D341Med (cell line): Measurements from ENCODE around the gene MRPL12.
"Not testable (repeated sequence)": the region's sequence is repeated elsewhere in the genome, so short reads cannot be mapped to it uniquely, and the experiment has no call there.

Experiments used
- DNase-seq: peaks from one replicate; pipeline ENCODE4 v3.0.0; 2012; ENCODE audit warnings: low spot score

The MRPL12 gene

DNA sequence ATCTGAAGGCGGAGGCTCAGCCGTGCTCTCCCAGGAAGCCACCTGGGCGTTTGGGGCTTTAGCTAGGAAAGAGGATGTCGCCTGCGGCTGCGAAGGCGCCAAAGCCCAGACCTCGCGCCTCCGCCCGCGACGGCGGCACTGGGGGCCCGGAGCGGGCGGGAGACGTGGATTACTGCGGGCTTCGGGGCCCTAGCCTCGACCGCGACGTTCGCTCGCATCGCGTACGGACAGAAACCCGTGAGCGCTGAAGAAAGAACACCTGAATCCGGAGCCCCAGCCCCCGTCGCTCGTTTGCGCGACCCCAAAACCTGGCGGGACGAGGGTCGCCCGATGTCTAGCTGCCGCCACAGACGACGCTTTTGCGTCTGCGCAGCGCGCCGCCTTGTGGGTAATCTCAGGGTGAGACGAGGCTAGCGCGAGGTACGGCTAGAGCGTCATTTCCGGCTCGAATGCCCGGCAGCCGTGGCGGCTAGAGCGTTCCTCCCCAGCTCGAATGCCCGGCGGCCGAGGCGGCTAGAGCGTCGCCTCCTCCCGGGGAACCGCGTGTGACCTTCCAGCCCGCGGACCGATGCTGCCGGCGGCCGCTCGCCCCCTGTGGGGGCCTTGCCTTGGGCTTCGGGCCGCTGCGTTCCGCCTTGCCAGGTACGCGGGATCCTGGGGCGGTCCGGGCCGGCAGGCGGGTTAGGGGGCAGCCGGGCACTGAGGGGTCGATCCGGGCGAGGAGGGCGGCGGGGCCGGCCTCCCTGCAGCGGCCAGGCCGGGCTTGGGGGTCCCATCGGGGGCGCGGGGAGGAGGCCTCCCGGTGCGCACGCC, at the start of gene MRPL12:
Gene MRPL12, plus strand, starts transcription at position 434 of the 813 bp plus-strand sequence. Its CDS starts 135 bp downstream, at position 569.
- peak; percentile 99 for DNase-seq

DNA sequence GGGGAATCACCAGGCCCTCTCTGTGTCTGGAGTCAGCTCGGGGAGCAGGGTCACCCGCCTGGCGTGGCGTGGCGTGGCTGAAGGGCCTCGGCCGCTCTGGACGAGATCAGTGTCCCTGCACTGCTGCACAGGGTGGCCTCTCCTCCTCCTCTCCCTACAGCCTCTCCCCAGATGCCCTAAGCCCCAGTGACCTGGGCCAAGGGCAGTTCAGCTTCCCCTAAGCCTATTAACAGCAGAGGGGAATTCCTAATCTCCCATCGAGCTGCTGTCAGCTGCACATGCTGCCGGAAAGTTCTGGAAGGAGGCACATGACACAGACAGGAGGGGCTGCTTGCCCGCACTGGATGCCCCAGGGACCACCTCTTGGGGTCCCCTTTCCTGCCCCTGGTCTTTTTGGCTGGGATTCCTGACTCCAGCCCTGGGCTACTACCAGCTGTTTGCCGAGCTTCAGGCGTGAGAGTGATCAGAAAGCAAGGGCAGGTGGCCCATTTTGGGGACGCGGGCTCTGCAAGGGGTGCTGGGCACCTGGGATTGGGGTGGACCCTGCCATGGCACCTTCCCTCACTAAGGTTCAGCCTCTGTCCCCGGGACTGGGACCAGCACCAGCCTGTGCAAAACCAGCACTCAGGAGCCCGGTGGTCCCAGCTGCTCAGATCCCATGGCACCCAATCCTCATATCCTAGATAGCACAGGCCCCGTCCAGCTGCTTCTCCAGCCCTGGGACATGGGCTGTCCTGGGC, 47.6 kb upstream of the MRPL12 start:
- DNase-seq, result peak; percentile 63

DNA sequence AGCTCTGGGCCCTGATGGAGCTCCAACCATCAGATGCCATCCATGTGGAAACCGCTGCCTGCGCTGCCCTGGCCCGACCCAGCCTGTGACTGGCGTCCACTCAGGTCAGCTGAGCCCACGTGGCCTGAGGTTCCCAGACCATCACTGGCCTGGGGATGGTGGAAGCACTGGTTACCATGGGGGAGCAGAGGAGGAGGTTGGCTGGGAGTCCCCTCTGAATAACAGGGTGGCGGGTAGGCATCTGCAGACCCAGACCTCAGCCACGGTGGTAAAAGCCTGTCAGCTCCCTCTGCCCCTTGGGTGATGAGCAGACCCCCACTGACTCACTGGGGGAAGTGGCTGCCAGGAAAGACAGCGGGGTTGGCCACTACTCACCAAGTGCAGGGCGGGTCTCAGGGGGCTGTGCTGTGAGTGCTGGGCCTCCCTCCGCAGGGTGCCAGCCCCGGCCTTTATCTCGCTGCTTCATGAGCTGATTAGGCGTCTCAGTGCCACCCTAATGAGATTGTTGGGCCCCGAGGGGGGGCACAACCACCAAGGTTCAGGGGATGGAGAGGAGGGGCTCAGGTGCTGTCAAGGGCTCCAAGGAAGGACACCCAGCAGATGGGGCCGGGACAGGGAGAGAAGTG, 46.9 kb upstream of the MRPL12 start, which contains the start of gene PDE6G:
Gene PDE6G, minus strand, starts transcription at position 425 of the 626 bp plus-strand sequence. CDS start 3,237 bp downstream, outside the sequence.
- peak; percentile 51 for DNase-seq

DNA sequence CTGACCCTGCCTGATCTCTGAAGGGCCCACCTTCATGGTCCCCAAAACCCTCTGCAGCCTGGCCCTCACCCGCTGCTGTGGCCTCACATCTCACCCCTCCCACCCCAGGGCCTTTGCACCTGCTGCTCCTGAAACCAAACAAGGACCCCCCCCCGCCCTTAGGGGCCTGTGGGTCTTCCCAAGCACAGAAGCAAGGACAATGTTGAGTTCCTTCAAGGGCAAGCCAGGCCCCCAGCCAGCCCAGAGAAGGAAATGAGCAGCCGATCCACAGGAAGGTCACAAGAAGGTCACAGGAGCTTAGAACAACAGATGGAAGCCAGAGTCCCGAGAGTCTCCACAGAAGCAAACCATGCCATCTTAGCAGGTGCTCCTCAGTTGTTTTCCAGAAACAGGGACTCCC, 46.3 kb upstream of the MRPL12 start:
- DNase-seq, result no peak

DNA sequence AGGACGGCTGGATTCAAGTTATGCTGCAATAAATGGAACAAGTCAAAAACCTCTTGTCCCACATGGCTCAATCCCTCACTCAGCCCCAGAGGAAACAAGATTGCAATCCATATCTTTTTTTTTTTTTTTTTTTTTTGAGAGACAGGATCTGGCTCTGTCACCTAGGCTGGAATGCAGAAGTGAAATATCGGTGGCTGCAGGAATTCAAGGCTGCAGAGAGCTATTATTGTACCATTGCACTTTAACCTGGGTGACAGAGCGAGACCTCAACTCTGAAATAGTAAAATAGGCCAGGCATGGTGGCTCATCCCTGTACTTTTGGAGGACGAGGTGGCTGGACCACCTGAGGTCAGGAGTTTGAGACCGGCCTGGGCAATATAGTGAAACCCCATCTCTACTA, 44.1 kb upstream of the MRPL12 start:
- no peak for DNase-seq

DNA sequence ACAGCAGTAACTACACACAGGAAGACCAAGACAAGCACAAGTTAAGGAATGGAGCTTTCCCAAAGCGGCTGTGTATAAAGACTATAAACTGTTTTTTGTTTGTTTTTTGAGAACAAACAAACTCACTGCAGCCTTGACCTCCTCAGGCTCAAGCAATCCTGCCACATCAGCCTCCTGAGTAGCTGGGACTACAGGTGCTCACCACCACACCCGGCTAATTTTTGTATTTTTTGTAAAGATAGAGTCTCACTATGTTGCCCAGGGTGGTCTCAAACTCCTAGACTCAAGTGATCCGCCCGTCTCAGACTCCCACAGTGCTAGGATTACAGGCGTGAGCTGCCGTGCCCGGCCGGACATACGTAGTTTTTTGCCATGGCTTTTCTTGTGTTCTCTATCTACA, 42.7 kb upstream of the MRPL12 start:
- DNase-seq, result no peak

DNA sequence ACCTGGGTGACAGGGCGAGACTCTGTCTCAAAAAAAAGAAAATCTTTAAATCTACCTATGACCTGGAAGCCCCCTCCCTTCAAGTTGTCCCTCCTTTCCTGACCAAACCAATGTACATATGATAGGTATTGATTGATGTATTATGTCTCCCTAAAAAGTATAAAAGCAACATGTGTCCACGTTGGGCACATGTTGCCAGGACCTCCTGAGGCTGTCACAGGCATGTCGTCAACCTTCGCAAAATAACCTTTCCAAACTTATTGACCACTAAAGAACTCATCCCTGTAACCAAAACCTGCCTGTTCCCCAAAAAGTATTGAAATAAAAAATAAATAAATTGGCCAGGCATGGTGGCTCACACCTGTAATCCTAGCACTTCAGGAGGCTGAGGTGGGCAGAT, 41.2 kb upstream of the MRPL12 start:
- no peak for DNase-seq

DNA sequence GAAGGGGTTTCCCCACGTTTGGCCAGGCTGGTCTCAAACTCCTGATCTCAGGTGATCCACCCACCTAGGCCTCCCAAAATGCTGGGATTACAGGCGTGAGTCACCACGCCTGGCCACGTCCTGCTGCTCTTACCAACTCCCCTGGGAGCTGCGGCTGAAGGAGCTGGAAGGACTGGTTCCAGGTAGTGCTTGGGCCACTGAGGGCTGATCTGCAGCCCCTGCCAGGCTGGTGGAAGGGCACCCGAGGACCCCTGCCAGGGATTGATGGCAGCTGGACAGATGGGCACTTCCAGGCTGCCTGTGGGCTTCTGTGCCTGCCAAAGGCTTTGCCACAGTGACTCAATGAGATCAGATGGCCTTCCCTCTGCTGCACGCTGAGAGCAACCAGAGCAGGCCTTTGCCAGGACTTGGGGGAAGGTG, 39.1 kb upstream of the MRPL12 start:
- DNase-seq, result no peak

DNA sequence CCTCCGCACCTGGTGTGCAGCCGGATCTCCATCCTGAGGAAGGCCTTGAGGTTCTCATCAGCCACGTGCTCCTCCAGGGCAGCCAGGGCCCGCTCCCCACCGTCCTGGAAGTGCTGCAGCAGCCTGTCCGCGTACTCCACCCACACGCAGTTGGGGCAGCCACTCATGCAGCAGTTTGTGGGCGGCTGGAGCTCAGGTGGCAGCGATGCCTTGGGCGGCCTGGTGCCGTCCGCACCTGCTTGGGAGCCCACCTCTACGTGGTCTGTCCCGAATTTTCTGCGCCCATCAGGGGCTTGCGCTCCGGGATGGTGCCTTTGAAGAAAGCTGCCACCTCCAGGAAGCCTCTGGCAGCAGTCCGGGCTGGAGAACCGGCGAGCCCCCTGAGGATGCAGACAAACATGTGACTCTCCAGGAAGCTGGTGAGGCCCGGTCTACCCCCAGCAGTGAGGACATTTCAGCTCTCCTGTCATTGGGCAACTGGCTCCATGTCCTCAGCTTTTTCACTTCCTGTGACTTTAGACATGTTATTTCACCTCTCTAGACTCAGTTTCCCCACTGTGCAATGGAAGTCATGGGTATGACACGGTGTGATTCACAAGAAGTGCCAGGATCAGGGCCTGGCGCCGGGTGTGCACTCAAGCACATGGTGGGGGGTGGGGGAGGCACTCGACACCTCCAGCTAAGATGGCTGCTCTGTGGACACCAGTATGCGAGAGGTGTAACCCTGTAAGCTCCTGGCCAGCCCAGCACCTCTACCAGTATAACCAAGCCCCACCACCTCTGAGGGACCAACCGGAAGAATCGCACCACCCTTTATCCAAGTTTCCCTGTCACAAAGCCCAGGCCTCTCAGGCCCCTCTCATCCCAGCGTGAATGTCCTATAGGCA, 37.7 kb upstream of the MRPL12 start:
- no peak for DNase-seq

DNA sequence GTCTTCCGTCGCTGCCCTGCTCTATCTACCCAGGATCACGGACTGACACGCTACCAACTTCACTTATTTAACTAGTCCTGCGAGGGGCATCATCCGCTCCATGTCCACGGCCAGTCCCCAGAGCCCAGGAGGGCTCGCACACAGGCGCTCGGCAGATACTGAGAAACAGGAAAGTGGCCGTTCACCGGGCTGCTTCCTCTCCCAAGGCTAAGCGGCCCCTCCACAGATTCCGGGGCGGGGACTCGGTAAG, 37.1 kb upstream of the MRPL12 start:
- no peak for DNase-seq

DNA sequence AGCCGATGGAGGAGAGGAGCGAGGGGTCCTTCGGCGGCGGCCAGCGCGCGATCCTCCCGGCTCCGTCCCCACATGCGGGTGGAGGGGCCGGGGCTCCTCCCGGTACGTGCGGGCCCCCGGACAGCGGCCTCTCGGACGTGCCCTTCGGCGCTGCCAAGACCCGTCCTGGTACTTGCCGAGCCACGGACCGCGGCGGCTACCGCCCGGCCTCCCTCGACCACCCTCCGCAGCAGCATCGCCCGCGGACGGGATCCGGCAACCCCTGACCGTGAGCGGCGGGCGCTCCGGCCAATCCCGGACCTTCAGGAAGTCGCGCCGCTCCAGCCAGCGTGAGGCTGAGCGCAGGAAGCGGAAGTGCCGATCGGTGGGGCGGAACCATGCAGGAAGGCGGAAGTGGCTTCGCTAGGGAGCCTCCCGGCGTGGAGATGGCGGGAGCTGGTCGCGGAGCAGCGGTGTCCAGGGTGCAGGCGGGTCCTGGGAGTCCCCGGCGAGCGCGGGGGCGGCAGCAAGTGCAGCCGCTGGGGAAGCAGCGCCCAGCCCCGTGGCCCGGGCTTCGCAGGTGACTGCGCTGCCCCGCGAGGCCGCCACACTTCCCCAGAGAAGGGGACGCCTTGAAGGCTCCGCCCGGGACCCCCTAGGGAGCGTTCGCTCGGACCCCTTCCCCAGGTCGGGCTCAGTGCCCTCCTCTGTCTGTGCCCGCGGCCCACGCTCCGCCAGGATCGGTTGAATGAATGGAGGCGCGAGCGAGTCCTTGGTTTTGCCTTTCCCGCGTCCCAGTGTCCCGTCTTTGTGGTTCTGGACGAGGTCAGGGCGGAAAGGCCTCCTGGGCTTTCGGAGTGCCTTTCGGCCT, 36.6 kb upstream of the MRPL12 start, which contains the start of the genes CCDC137 and OXLD1:
Gene CCDC137, plus strand, starts transcription at position 396 of the 850 bp plus-strand sequence. Its CDS starts 30 bp downstream, at position 426.
Gene OXLD1, minus strand, starts transcription at position 264 of the 850 bp plus-strand sequence. Its CDS starts 28 bp downstream, at position 236.
- DNase-seq, result peak; percentile 100

DNA sequence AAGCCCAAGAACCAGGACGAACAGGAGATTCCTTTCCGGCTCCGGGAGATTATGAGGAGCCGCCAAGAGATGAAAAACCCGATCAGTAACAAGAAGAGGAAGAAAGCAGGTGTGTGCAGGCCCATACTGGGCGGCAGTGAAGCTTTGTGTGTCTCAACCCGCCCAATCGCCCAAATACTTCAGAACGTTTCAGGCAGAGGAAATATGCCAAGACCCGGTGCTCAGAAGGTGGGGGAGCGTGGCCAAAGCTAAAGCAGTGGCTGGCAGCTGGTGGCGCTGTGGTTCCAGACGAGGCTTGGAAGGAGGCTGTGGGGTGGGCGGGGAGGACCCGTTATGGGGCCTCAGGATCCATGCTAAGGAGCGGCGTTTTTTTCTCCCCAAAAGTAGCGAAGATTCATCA, 35.4 kb upstream of the MRPL12 start:
- peak; percentile 75 for DNase-seq

DNA sequence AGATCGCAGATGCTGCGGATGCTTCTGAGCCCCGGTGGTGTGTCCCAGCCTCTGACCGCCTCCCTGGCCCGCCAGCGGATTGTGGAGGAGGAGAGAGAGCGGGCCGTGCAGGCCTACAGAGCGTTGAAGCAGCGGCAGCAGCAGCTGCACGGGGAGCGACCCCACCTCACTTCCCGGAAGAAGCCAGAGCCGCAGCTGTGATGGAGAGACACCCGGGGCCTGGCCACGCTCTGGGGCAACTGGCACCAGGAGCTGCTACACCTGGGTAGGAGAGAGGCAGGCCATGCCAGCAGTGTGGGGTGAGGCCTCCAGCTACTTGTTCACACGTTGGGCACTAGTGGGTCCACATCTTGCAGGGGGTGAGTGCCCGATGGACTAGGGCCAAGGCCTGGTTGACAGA, 30.7 kb upstream of the MRPL12 start:
- no peak for DNase-seq

DNA sequence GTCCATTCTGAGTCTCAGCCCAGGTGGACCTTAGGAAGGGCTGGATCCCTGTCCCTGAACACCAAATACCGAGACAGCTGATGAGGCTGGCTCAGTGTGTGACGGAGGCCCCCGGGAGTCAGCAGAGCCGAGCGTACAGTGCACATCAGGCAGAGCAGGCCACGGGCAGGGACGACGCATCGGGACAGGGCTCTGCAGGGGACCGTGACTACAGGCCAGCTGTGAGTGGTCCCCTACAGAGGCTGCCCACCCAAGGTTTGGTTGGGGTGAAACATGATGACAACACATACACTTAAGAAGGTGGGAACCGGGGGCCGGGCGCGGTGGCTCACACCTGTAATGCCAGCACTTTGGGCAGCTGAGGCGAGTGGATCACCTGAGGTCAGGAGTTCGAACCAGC, 30.2 kb upstream of the MRPL12 start:
- DNase-seq, result no peak

DNA sequence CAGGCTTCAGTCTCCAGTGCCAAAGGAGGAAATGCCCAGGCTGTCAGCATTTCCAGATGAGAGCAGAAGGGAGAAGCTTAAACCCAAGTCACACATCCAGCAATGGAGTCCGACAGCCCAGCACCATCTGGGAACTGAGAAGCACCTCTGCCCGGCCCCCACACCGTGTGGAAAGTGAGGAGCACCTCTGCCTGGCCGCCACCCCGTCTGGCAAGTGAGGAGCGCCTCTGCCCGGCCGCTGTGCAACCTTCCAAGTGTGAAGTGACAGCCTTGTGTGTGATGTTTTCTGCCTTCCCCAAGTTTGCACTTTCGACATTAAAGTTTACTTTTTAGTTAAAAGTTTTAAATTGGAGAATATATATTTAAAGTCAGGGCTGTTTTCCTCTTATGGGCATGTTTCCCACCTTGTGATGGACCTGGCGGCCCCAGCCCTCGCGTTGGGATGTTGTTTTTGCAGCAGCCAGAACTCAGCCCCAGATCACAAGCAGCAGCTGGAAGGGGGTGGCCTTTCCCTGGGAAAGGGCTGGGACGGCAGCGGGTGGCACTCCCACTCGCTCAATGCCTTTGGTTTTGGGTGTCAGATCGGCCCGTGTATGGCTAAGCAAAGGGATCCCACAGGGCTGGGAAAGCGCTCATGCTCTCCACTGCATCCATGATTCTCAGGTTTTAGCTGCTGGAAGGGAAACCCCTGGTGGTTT, 29.5 kb upstream of the MRPL12 start:
- no peak for DNase-seq

DNA sequence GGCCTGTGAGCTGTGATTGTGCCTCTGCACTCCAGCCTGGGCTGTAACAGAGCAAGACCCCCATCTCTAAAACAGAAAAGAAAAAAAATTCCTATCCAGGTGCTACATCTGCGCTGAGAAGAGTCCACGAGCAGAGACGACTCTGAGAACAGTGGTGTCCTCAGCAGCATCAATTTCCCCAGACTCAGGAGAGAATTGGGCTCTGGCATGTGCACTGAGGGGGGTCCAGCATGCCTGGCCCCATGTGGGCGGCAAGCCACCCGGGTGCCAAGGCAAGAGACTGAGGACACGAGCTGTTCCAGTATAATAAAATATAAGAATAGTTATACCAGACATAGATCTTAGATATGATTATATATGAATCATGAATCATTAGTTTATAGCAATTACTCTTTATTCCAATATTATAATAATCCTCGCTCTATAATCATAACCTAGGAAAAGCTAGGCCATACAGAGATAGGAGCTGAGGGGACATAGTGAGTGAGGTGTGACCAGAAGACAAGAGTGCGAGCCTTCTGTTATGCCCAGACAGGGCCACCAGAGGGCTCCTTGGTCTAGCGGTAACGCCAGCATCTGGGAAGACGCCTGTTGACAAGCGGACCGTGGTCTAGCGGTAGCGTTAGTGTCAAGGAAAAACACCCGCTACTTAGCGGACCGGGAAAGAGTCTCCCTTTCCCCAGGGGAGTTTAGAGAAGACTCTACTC, 27.5 kb upstream of the MRPL12 start:
- not testable (repeated sequence) for DNase-seq

DNA sequence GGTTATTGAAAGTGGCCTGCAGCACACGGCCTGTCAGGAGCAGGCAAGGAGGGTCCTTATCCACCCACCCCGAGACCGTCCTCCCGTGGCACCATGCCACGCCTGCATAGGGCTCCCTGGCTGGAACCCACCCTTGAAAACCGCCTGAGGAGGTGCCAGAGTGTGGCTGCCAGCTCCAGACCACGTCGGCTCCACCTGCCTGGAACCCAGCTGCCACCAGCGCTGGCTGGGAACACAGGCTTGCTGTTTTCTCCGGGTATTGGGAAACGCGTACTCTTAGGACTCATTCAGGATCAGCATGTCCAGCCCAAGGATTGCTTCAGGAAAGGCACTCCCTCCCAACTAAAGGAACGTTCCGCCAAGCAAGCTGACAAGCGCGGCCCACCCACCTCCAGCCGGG, 26.3 kb upstream of the MRPL12 start:
- DNase-seq, result no peak

DNA sequence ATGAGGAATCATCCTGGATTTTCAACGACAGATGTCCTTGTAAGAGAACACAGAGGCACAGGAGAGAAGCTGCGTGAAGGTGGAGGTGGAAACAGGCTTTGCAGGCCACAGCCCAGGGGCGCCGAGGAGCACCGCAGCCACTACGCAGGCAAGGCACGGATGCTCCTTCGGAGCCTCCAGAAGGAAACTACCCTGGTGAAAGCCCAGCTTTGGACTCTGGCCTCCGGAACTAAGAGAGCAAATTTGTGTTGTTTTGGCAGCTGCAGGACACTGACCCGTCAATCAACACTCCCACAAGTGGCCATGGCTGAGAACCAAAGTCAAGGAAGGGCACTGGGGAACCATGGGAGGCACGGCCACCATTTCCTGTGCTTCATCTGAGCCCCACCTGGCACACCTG, 23.0 kb upstream of the MRPL12 start:
- DNase-seq, result no peak

DNA sequence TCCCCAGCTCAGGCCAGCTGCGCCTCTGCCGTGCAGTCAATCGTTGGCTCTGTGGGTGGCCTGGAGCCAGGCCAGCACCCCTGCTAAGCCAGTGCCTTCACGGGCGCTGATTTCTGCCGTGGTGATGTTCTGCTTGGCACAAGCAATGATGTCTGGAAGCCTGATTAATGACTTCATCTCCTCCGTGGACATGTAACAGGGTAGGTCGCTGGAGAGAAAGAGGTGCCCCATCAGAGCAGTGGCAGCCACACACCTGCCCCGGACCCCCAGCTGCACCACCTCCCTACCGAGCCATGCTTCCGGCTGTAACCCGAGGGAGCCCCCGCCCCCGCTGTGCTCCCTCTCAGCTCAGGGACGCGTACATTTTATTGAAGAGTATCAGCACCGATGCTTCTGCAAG, 21.5 kb upstream of the MRPL12 start:
- no peak for DNase-seq
